GM21786 (cell line): ENCODE measurements around the gene MAPK8IP1.
"Not testable (repeated sequence)": the region's sequence is repeated elsewhere in the genome, so short reads cannot be mapped to it uniquely, and the experiment has no call there.

ENCODE experiments used
- ATAC-seq: cut with Tn5 transposase; IDR thresholded peaks from one replicate; pipeline ENCODE4 v1.9.1; 2021; ENCODE audit not compliant: unreplicated experiment

The MAPK8IP1 gene

GRCh38 chr11:45889555-45889954, 4.1 kb downstream of the MAPK8IP1 start:
- no peak for ATAC-seq

GRCh38 chr11:45889966-45890365, 4.5 kb downstream of the MAPK8IP1 start:
- no peak for ATAC-seq

GRCh38 chr11:45890886-45891550, 5.6 kb downstream of the MAPK8IP1 start:
- ATAC-seq, result no peak

GRCh38 chr11:45892856-45893255, 7.4 kb downstream of the MAPK8IP1 start:
- ATAC-seq, result no peak

- ATAC-seq, result no peak
Observed at GRCh38 chr11:45894555-45895247, 9.2 kb downstream of the MAPK8IP1 start.

- ATAC-seq, result no peak
Observed at GRCh38 chr11:45895553-45896259, 10.3 kb downstream of the MAPK8IP1 start.

GRCh38 chr11:45896422-45896984, 11.1 kb downstream of the MAPK8IP1 start:
- no peak for ATAC-seq

- no peak for ATAC-seq
Observed at GRCh38 chr11:45897556-45897955, 12.1 kb downstream of the MAPK8IP1 start.

GRCh38 chr11:45899086-45899447, 13.6 kb downstream of the MAPK8IP1 start:
- ATAC-seq, result no peak

- peak; percentile 59 for ATAC-seq
Observed at GRCh38 chr11:45899448-45900174, 14.2 kb downstream of the MAPK8IP1 start.

GRCh38 chr11:45900175-45900800, 14.8 kb downstream of the MAPK8IP1 start:
- not testable (repeated sequence) for ATAC-seq

- ATAC-seq, result no peak
Observed at GRCh38 chr11:45900916-45901617, 15.6 kb downstream of the MAPK8IP1 start.

GRCh38 chr11:45901626-45902025, 16.2 kb downstream of the MAPK8IP1 start:
- ATAC-seq, result no peak

- no peak for ATAC-seq
Observed at GRCh38 chr11:45902452-45903380, 17.3 kb downstream of the MAPK8IP1 start.

GRCh38 chr11:45904309-45904915, 19.0 kb downstream of the MAPK8IP1 start:
- ATAC-seq, result no peak

GRCh38 chr11:45905095-45905494, 19.6 kb downstream of the MAPK8IP1 start:
- no peak for ATAC-seq

- ATAC-seq, result not testable (repeated sequence)
Observed at GRCh38 chr11:45905576-45905975, 20.1 kb downstream of the MAPK8IP1 start.

- no peak for ATAC-seq
Observed at GRCh38 chr11:45906096-45906682, 20.7 kb downstream of the MAPK8IP1 start.
